Ishikawa (cell line): ENCODE measurements around the gene PKMYT1.

Source experiments
- CEBPB ChIP-seq: IDR thresholded peaks from 2 replicates; pipeline ENCODE4 v1.6.1; 2012
- CREB1 ChIP-seq: IDR thresholded peaks from 2 replicates; pipeline ENCODE4 v1.6.1; 2012; ENCODE audit warnings: low read depth
- EGR1 ChIP-seq: IDR thresholded peaks from 2 replicates; pipeline ENCODE4 v1.6.1; 2012
- EP300 ChIP-seq: IDR thresholded peaks from 2 replicates; pipeline ENCODE4 v1.6.1; 2012; ENCODE audit warnings: borderline replicate concordance
- FOXM1 ChIP-seq: IDR thresholded peaks from 2 replicates; pipeline ENCODE4 v1.6.1; 2012; ENCODE audit warnings: low read depth, borderline replicate concordance
- MAX ChIP-seq: IDR thresholded peaks from 2 replicates; pipeline ENCODE4 v1.6.1; 2012
- NFIC ChIP-seq: IDR thresholded peaks from 2 replicates; pipeline ENCODE4 v1.6.1; 2012
- RAD21 ChIP-seq: IDR thresholded peaks from 2 replicates; pipeline ENCODE4 v1.6.1; 2012; ENCODE audit warnings: low read depth
- REST ChIP-seq: IDR thresholded peaks from 2 replicates; pipeline ENCODE4 v1.6.1; 2012; ENCODE audit warnings: low read depth, mild to moderate bottlenecking
- TAF1 ChIP-seq: IDR thresholded peaks from 2 replicates; pipeline ENCODE4 v1.6.1; 2012; ENCODE audit warnings: low read depth, mild to moderate bottlenecking
- TCF12 ChIP-seq: IDR thresholded peaks from 2 replicates; pipeline ENCODE4 v1.6.1; 2012; ENCODE audit warnings: low read depth
- TEAD4 ChIP-seq: IDR thresholded peaks from 2 replicates; pipeline ENCODE4 v1.6.1; 2012
- USF1 ChIP-seq: IDR thresholded peaks from 2 replicates; pipeline ENCODE4 v1.6.1; 2012
- YY1 ChIP-seq: IDR thresholded peaks from 2 replicates; pipeline ENCODE4 v1.6.1; 2012; ENCODE audit warnings: low read depth
- ZBTB7A ChIP-seq: IDR thresholded peaks from 2 replicates; pipeline ENCODE4 v1.6.1; 2012; ENCODE audit warnings: low read depth

Gene PKMYT1

GRCh38 chr16:2927010-2927646 lies 53.1 kb downstream of the PKMYT1 start:
- peak; percentile 77 for TF ChIP-seq RAD21
- no peak for TF ChIP-seq CREB1
- peak; percentile 87 for TF ChIP-seq MAX

- no peak for TF ChIP-seq EGR1
- TF ChIP-seq RAD21, result no peak
- TF ChIP-seq USF1, result no peak
- TF ChIP-seq CEBPB, result no peak
- TF ChIP-seq TEAD4, result no peak
- no peak for TF ChIP-seq TCF12
- no peak for TF ChIP-seq NFIC
- TF ChIP-seq ZBTB7A, result no peak
- TF ChIP-seq TAF1, result no peak
- no peak for TF ChIP-seq YY1
- no peak for TF ChIP-seq EP300
- TF ChIP-seq CREB1, result no peak
Observed at GRCh38 chr16:2926650-2926999, 53.6 kb downstream of the PKMYT1 start.

GRCh38 chr16:2925951-2926649 lies 54.1 kb downstream of the PKMYT1 start:
- TF ChIP-seq TCF12, result no peak
- TF ChIP-seq USF1, result no peak
- no peak for TF ChIP-seq YY1
- TF ChIP-seq ZBTB7A, result no peak
- no peak for TF ChIP-seq CREB1
- no peak for TF ChIP-seq EGR1
- no peak for TF ChIP-seq TAF1
- no peak for TF ChIP-seq TEAD4
- no peak for TF ChIP-seq EP300
- TF ChIP-seq REST, result no peak
- no peak for TF ChIP-seq MAX
- no peak for TF ChIP-seq NFIC
- no peak for TF ChIP-seq RAD21
- TF ChIP-seq FOXM1, result no peak
- no peak for TF ChIP-seq CEBPB

- TF ChIP-seq FOXM1 (no peak), TEAD4 (no peak), CEBPB (no peak), USF1 (no peak), CREB1 (no peak)
Observed at GRCh38 chr16:2924901-2925755, 55.1 kb downstream of the PKMYT1 start.

- no peak for TF ChIP-seq EGR1
- TF ChIP-seq CREB1, result no peak
- TF ChIP-seq ZBTB7A, result no peak
- TF ChIP-seq CEBPB, result no peak
- no peak for TF ChIP-seq TCF12
- no peak for TF ChIP-seq FOXM1
- no peak for TF ChIP-seq NFIC
- no peak for TF ChIP-seq EP300
- TF ChIP-seq REST, result no peak
- no peak for TF ChIP-seq TAF1
- TF ChIP-seq TEAD4, result no peak
- no peak for TF ChIP-seq RAD21
- TF ChIP-seq YY1, result no peak
- no peak for TF ChIP-seq USF1
- no peak for TF ChIP-seq MAX
Observed at GRCh38 chr16:2923481-2923880, 56.8 kb downstream of the PKMYT1 start.
